IPS DF 4.7 (cell line): ENCODE results near the gene BRAF.
A peak's percentile ranks its signal among the peaks of the same experiment; 100 is the strongest.
"Not testable (repeated sequence)": the region's sequence is repeated elsewhere in the genome, so short reads cannot be mapped to it uniquely, and the experiment has no call there.

Experiments used
- DNase-seq: peaks from one replicate; pipeline ENCODE4 v3.0.0-alpha.2; 2013; ENCODE audit warnings: low spot score; ENCODE audit errors: extremely low read depth

Gene BRAF

DNA sequence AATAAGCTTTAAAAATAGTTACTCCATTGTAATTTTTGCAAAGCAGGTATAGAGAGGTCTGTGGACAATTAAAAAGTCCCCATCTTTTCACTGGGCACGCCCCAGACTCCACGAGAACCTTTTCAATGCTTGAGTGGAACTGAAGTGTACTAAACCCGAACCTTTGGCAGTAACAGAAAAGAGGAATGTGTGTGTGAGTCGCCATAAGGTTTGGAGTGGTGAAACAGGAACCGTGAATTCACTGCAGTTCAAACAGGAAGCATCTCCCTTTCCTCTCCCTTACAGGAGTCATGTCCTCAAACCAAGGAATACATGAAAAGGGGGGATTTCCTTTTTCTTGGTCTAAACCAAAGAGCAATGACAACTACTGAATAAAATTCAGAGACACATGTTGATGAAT is 205.0 kb downstream of the BRAF start:
- no peak for DNase-seq

GRCh38 chr7:140714331-140715040 is 210.2 kb downstream of the BRAF start:
- no peak for DNase-seq

DNA sequence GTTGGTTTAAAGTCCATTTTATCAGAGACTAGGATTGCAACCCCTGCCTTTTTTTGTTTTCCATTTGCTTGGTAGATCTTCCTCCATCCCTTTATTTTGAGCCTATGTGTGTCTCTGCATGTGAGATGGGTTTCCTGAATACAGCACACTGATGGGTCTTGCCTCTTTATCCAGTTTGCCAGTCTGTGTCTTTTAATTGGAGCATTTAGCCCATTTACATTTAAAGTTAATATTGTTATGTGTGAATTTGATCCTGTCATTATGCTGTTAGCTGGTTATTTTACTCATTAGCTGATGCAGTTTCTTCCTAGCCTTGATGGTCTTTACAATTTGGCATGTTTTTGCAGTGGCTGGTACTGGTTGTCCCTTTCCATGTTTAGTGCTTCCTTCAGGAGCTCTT is 212.3 kb downstream of the BRAF start:
- DNase-seq: not testable (repeated sequence)

DNA sequence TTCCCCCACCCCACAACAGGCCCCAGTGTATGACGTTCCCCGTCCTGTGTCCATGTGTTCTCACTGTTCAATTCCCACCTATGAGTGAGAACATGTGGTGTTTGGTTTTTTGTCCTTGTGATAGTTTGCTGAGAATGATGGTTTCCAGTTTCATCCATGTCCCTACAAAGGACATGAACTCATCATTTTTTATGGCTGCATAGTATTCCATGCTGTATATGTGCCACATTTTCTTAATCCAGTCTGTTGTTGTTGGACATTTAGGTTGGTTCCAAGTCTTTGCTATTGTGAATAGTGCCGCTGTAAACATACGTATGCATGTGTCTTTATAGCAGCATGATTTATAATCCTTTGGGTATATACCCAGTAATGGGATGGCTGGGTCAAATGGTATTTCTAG is 216.0 kb downstream of the BRAF start:
- DNase-seq: not testable (repeated sequence)

DNA sequence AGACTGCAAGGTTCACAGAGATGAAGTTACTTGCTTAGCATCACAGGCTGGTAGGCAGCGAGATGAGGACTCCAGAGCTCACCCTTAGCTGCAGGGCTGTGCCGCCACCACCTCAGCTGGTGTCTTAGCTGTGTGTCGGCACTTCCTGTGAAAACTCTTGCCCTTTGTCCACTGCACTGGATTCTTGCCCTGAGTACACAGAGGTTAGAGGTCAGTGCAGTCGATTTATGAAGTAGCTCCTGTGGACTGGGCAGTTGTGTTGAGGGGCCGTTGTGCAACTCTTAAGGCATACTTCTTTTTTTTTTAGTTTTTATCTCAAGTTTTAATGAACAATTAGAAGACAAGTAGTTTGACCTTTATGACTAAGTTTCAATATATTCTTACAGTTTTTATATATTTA is 217.6 kb downstream of the BRAF start:
- DNase-seq: no peak

DNA sequence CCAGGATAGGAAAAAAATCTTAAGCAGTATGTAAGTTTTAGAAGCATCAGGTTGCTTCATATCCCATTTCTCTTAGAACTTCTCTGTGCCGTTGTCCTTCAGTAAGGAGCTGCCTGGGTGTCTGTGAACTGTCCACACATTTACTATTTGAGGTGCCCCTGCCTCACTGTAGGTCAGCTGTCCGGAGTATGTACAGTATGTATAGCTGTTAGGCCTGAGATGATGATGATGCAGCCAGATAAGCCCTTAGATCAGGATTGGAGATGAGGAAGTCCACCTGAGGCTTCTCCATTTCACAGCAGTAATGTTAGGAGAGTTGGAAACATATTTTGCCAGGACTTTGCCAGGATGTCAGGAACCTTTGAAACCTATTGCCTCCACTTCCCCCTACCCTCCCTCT is 220.5 kb downstream of the BRAF start:
- DNase-seq: no peak

DNA sequence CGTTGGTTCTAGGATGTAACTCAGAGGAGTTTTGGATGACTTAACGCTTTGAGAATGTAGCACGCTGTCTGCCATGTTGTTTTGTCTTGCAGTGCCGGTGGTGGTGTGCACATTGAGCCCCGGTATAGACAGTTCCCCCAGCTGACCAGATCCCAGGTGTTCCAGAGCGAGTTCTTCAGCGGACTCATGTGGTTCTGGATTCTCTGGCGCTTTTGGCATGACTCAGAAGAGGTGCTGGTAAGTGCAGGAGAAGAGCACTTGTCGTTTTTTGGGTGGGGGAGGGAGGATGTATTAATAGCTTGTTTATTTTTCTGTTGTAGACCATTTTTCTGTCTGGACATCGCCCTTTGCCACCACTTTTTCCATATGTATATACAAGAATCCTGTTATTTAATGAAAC is 222.0 kb downstream of the BRAF start:
- no peak for DNase-seq

DNA sequence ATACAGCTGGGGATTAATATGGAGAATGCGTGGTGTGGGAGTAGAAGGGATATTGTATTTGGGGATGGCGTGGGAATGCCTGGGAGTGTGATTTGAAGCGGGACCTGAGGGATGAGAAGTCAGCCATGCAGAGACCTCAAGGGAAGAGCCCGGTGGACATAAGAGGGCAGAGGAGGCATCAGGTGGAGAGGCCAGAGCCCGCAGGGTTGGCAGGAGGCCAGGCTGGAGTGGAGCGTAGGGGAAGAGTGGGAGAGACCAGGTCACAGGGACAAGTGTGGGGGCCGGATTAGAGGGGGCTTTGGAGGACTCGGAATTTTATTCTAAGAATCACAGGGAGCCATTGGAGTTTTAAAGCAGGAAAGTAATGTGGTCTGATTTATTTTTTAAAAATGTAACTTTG is 226.3 kb downstream of the BRAF start:
- DNase-seq: no peak

- no peak for DNase-seq
Measured at GRCh38 chr7:140697447-140698143, 227.1 kb downstream of the BRAF start.

- peak; percentile 25 for DNase-seq
Measured at GRCh38 chr7:140696680-140697446, 227.9 kb downstream of the BRAF start, which contains the start of gene NDUFB2. Gene NDUFB2, plus strand, starts transcription at chr7:140696708. Its CDS starts 37 bp downstream, at chr7:140696745.

DNA sequence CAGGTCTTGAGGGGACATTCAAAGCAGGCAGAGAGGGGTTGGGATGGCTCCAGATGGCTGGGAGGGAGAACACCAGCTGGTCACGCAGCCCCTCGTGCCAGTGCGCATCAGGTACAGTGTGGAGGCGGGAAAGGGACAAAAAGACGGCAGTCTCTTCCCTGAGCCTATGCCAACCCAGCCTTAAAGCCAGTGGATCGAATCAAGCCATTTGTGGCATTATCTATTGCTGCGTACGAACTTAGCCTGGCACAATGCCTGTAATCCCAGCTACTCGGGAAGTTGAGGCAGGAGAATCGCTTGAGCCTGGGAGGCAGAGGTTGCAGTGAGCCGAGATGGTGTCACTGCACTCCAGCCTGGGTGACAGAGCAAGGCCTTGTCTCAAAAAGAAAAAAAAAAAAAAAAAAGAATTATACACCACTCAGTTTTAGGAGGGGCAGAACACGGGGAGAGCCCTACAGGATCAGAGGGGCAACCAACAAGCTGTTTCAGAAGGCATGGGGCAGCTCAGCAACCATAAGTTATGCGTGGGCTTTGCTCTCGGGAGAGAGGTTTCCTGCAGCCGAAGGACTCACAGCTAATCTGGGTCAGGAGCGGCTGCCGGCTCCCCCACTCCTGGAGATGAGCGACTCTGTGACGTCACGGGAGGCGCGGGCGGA is 228.6 kb downstream of the BRAF start:
- peak; percentile 38 for DNase-seq

GRCh38 chr7:140695381-140695780 is 229.3 kb downstream of the BRAF start:
- no peak for DNase-seq

DNA sequence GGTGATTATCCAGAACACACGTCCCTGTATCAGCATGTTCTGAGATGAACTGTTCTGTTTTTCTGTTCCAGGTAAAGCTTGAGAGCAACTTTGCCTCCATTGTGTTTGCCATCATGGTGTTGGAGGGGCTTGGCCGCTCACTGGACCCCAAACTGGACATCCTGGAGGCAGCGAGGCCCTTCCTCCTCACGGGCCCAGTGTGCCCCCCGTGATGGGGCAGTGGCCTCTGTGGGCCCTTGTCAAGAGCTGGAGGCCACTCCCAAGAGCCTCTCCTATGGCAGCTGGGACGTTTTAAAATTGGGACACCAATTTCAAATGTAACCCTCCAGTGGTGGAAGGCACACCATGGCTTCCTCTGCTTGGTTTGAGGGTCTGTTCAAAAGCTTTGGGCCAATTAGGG is 230.1 kb downstream of the BRAF start:
- DNase-seq: no peak

DNA sequence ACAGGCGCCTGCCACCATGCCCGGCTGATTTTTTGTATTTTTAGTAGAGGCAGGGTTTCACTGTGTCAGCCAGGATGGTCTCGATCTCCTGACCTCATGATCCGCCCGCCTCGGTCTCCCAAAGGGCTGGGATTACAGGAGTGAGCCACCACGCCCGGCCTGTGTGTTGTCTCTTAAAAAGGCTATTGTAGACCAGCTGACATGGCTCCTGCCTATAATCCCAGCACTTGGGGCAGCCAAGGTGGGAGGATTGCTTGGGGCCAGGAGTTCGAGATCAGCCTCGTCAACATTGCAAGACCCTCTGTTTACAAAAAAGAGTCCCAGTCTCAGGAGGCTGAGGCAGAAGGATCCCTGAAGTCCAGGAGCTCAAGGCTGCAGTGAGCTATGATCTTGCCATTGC is 230.9 kb downstream of the BRAF start:
- not testable (repeated sequence) for DNase-seq

- DNase-seq: no peak
Measured at GRCh38 chr7:140691376-140692045, 233.2 kb downstream of the BRAF start.

GRCh38 chr7:140689199-140690152 is 235.3 kb downstream of the BRAF start:
- no peak for DNase-seq

GRCh38 chr7:140688341-140688740 is 236.4 kb downstream of the BRAF start:
- no peak for DNase-seq

DNA sequence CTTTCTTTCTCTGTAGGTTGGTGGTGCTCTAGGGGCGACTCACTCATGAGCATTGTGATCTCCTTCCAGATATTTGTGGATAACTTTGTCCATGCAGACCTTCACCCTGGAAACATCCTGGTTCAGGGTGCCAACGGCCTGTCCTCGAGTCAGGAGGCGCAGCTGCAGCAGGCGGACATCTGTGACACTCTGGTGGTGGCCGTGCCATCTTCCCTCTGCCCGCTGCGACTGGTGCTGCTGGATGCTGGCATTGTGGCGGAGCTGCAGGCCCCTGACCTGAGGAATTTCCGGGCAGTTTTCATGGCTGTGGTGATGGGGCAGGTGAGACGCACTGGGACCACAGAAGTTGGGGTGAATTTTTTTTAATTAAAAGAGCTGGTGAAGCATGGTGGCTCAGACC is 237.8 kb downstream of the BRAF start:
- DNase-seq: no peak

GRCh38 chr7:140685407-140686087 is 239.2 kb downstream of the BRAF start:
- no peak for DNase-seq
